Stimulated activated CD8-positive, alpha-beta memory T cell treated with anti-CD3 and anti-CD28 coated beads, Interleukin-2, amount 100 ng/mL, for 1 hour (primary cell): ENCODE data around the gene ASXL3.

Source experiments
- DNase-seq, 2 donors: peaks; one replicate each; pipeline ENCODE4 v3.0.0-alpha.2; 2020; ENCODE audit warnings: low read depth in 2 of 2

The ASXL3 gene

GRCh38 chr18:33660696-33661310, 82.8 kb downstream of the ASXL3 start:
- no peak for DNase-seq

- DNase-seq, result no peak
Measured at GRCh38 chr18:33664241-33664874, 86.3 kb downstream of the ASXL3 start.

- DNase-seq, result no peak
Measured at GRCh38 chr18:33665187-33665586, 87.2 kb downstream of the ASXL3 start.

- DNase-seq, result no peak
Measured at GRCh38 chr18:33665641-33666040, 87.6 kb downstream of the ASXL3 start.

- no peak for DNase-seq
Measured at GRCh38 chr18:33666915-33667314, 88.9 kb downstream of the ASXL3 start.

GRCh38 chr18:33669589-33669988, 91.6 kb downstream of the ASXL3 start:
- DNase-seq, result no peak

GRCh38 chr18:33670029-33670428, 92.0 kb downstream of the ASXL3 start:
- DNase-seq, result no peak

GRCh38 chr18:33673689-33674088, 95.7 kb downstream of the ASXL3 start:
- DNase-seq, result no peak

GRCh38 chr18:33676593-33676992, 98.6 kb downstream of the ASXL3 start:
- DNase-seq, result no peak

GRCh38 chr18:33677891-33678290, 99.9 kb downstream of the ASXL3 start:
- DNase-seq, result no peak

- no peak for DNase-seq
Measured at GRCh38 chr18:33682436-33682835, 104.4 kb downstream of the ASXL3 start.

GRCh38 chr18:33694593-33694992, 116.6 kb downstream of the ASXL3 start:
- no peak for DNase-seq

- DNase-seq, result no peak
Measured at GRCh38 chr18:33696332-33697162, 118.5 kb downstream of the ASXL3 start.

GRCh38 chr18:33697498-33697897, 119.5 kb downstream of the ASXL3 start:
- no peak for DNase-seq

- DNase-seq, result no peak
Measured at GRCh38 chr18:33699372-33699771, 121.4 kb downstream of the ASXL3 start.

GRCh38 chr18:33700513-33700976, 122.5 kb downstream of the ASXL3 start:
- DNase-seq, result no peak

GRCh38 chr18:33702625-33703024, 124.6 kb downstream of the ASXL3 start:
- no peak for DNase-seq

- no peak for DNase-seq
Measured at GRCh38 chr18:33706391-33706790, 128.4 kb downstream of the ASXL3 start.

- no peak for DNase-seq
Measured at GRCh38 chr18:33708876-33709275, 130.9 kb downstream of the ASXL3 start.

- DNase-seq, result no peak
Measured at GRCh38 chr18:33710269-33710668, 132.2 kb downstream of the ASXL3 start.

- DNase-seq, result no peak
Measured at GRCh38 chr18:33711514-33711913, 133.5 kb downstream of the ASXL3 start.

GRCh38 chr18:33712719-33713118, 134.7 kb downstream of the ASXL3 start:
- DNase-seq, result no peak
